ENCODE measurements around the gene COLEC12. TPM values are rescaled to one million over a fixed set of nuclear protein-coding genes. Genes with fewer than 3 reads are reported as not detected.

The COLEC12 gene
- total RNA-seq, 4 donors from 2014 or later: 1.4 to 12.2 (median 4.0) TPM

DNA sequence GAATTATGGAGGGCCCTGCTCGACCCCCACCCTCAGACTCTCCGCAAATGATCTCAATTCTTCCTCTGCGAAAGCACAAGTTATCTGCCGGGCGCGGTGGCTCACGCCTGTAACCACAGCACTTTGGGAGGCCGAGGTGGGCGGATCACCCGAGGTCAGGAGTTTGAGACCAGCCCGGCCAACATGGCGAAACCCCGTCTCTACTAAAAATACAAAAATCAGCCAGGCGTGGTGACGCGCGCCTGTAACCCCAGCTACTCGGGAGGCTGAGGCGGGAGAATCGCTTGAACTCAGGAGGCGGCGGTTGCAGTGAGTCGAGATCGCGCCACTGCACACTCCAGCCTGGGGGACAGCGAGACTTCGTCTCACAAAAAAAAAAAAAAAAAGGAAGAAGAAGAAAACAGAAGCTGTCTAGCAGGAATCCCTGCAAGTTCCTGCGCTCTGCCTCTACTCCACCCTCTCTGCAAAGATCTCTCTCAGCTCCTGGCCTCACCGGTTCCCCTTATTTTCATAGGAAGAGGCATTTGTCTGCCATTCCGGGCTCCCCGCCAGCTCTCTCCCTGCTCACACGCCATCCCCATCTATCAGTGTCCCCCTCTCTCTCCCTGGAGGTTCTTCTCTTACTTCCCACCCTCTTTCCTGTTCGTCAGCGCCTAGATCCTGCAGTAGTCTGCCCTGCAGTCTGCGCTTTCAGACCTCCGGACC is 13.5 kb upstream of the COLEC12 start:
- peaks cover 0 to 8% (median 0%) of the 10 kb centered on the region in 3 donors for H3K4me1 ChIP-seq
- DNase-seq: no peak
- TF ChIP-seq, protein P1, sequence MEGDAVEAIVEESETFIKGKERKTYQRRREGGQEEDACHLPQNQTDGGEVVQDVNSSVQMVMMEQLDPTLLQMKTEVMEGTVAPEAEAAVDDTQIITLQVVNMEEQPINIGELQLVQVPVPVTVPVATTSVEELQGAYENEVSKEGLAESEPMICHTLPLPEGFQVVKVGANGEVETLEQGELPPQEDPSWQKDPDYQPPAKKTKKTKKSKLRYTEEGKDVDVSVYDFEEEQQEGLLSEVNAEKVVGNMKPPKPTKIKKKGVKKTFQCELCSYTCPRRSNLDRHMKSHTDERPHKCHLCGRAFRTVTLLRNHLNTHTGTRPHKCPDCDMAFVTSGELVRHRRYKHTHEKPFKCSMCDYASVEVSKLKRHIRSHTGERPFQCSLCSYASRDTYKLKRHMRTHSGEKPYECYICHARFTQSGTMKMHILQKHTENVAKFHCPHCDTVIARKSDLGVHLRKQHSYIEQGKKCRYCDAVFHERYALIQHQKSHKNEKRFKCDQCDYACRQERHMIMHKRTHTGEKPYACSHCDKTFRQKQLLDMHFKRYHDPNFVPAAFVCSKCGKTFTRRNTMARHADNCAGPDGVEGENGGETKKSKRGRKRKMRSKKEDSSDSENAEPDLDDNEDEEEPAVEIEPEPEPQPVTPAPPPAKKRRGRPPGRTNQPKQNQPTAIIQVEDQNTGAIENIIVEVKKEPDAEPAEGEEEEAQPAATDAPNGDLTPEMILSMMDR (IDR thresholded peaks at IDR 0.05): no peak
- TF ChIP-seq POLR2A (IDR thresholded peaks at IDR 0.05): no peak
- intact Hi-C loops (cut with DNase I): no loop called here
- WGBS, 2 donors: 75 to 84% methylated on average over 21 to 25 of the region's 36 CpGs
- no peaks in the 10 kb centered on the region for H3K27me3 ChIP-seq
- no peak overlapping the region for H3K4me3 ChIP-seq
- H3K36me3 ChIP-seq: no peaks in the 10 kb centered on the region
- no peak overlapping the region for H3K27ac ChIP-seq
- H3K9me3 ChIP-seq: no peaks in the 10 kb centered on the region

DNA sequence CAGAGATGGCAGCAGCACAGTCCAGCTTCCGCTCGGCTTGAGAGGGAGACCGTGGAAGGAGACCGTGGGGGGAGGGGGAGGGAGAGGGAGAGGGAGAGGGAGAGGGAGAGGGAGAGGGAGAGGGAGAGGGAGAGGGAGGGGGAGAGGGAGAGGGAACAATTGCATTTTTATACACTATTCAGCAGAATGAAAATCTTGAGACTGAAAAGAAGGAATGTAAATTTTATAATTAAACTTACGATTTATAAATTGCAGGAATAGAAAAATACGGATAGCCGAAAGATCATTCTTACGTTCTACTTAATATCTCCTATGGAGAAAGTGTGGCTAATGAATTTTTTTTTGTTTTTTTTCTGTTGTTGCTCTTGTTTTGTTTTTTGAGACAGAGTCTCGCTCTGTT is 12.5 kb upstream of the COLEC12 start:
- no peak for DNase-seq
- Histone ChIP-seq H3K4me1 (no peaks in the 10 kb centered on the region), H3K27ac (no peak overlapping the region), H3K27me3 (no peaks in the 10 kb centered on the region), H3K4me3 (no peak overlapping the region), H3K36me3 (no peaks in the 10 kb centered on the region), H3K9me3 (no peaks in the 10 kb centered on the region)
- WGBS, 2 donors: 95 to 97% methylated on average over 5 of the region's 9 CpGs
- TF ChIP-seq, protein P1 (IDR thresholded peaks at IDR 0.05): no peak
- TF ChIP-seq POLR2A (IDR thresholded peaks at IDR 0.05): no peak
- intact Hi-C loops (cut with DNase I): no loop called here

DNA sequence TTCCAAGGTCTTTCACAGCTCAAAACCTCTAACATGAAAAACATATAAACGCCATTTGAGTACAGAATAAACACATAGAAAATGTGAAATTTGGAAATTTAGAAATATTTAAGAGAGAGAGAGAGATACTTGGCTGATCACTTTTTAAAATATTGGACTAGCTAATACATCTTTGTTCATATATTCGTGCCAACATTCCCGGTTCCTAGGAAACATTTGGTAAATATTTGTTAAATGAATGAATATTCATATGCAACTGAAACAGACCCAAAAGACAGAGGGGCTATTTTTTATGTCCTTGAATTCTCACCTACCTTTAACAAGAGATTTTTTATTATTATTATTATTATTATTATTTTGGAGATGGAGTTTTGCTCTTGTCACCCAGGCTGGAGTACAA is 8.3 kb upstream of the COLEC12 start:
- Histone ChIP-seq H3K36me3 (no peaks in the 10 kb centered on the region), H3K4me3 (no peak overlapping the region), H3K9me3 (no peaks in the 10 kb centered on the region), H3K27me3 (no peaks in the 10 kb centered on the region), H3K27ac (no peak overlapping the region), H3K4me1 (no peaks in the 10 kb centered on the region)
- 53 to 54% methylated on average over 3 of the region's 3 CpGs for WGBS, 2 donors
- TF ChIP-seq, protein P1 (IDR thresholded peaks at IDR 0.05): no peak
- no peak for TF ChIP-seq POLR2A (IDR thresholded peaks at IDR 0.05)
- DNase-seq: no peak
- intact Hi-C loops (cut with DNase I): no loop called here

DNA sequence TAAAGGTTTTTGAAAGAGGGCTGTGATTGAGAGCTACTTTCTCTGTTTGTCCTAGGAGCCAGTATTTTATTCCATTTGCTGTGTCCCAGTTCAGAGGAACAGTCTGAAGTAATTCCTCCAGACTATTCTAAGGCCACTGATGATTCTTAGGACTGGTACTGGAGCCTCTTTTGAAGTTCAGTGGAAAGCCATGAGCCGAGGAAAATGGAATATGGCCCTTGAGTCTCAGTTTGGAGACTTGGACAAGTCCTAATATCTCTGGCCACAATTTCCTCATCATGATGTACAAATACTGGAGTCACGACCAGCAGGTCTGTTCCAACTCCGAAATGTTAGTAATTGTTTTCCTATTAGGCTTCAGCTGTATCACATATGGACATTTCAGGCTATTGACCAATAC is 7.1 kb upstream of the COLEC12 start:
- 72 to 88% methylated on average over 3 of the region's 3 CpGs for whole genome bisulfite sequencing, 2 donors
- TF ChIP-seq POLR2A (IDR thresholded peaks at IDR 0.05): no peak
- TF ChIP-seq, protein P1 (IDR thresholded peaks at IDR 0.05): no peak
- intact Hi-C loops (cut with DNase I): no loop called here
- Histone ChIP-seq H3K36me3 (no peaks in the 10 kb centered on the region), H3K27ac (no peak overlapping the region), H3K27me3 (no peaks in the 10 kb centered on the region), H3K9me3 (no peaks in the 10 kb centered on the region), H3K4me1 (no peaks in the 10 kb centered on the region), H3K4me3 (no peak overlapping the region)
- no peak for DNase-seq

DNA sequence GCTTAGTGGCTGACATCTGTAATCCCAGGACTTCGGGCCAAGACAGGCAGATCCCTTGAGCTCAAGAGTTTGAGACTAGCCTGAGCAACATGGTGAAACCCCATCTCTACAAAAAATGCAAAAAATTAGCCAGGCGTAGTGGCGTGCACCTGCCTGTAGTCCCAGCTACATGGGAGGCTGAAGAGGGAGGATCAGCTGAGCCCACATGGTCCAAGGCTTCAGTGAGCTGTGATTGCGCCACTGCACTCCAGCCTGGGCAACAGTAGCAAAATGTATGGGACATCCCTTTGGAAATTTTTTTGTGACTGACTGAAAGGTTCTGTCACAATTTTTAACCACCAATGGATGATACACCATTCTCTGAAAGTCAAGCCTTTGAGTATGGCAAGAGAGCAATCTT is 6.3 kb upstream of the COLEC12 start:
- Histone ChIP-seq H3K36me3 (no peaks in the 10 kb centered on the region), H3K27ac (no peak overlapping the region), H3K4me3 (no peak overlapping the region), H3K4me1 (no peaks in the 10 kb centered on the region), H3K27me3 (peaks cover 0 to 7% (median 0%) of the 10 kb centered on the region in 4 donors), H3K9me3 (no peaks in the 10 kb centered on the region)
- no peak for DNase-seq
- WGBS, 2 donors: 89% methylated on average over 4 of the region's 4 CpGs
- intact Hi-C loops (cut with DNase I): no loop called here
- TF ChIP-seq, protein P1 (IDR thresholded peaks at IDR 0.05): no peak
